ENCODE measurements around the gene DDOST. TPM values are rescaled to one million over a fixed set of nuclear protein-coding genes. Genes with fewer than 3 reads are reported as not detected.

The DDOST gene
- total RNA-seq, 2 experiments from 2014 or later, result 111 to 148 TPM

DNA sequence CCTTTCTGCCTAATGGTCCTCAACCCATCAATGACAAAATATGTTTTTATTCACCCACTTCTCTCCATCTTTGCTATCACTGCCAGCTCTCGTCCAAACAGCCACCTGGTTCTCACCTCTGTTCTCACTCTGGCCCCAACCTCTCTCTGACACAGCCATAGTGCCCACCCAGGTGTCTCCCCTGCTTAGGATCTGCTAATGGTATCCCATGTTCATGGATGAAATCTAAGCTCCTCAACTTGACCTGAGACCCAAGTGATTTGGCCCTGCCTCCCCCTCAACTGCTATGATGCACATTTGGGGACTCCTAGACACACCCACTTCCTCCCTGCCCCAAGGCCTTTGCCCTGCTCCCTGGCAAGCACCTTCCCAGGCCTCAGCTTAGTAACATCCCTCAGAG is 30.7 kb upstream of the DDOST start:
- Histone ChIP-seq H2AFZ (ENCODE audit: low read length) (no peak overlapping the region), H3K4me1 (ENCODE audit: insufficient read depth, low read length, poor library complexity, severe bottlenecking) (no peaks in the 10 kb centered on the region), H3K36me3 (ENCODE audit: insufficient read depth, low read length) (no peaks in the 10 kb centered on the region), H3K4me2 (ENCODE audit: low read length) (no peak overlapping the region), H3K9me3 (ENCODE audit: low read length) (no peaks in the 10 kb centered on the region), H3K79me2 (ENCODE audit: insufficient read depth, low read depth, low read length) (no peaks in the 10 kb centered on the region), H3K27ac (ENCODE audit: low read depth, low read length, poor library complexity, severe bottlenecking) (no peak overlapping the region), H3K4me3 (ENCODE audit: low read depth, low read length, poor library complexity, severe bottlenecking) (no peak overlapping the region), H3K9me2 (ENCODE audit: insufficient read depth, low read length) (no peaks in the 10 kb centered on the region), H4K20me1 (ENCODE audit: insufficient read depth, low read length) (no peaks in the 10 kb centered on the region)
- ChIA-PET POLR2A (no interaction called here), CTCF (ENCODE audit: unreplicated experiment) (no interaction called here)
- DNase-seq (ENCODE audit: low spot score), result no peak
- no TSS peak for BruUV-seq (replicated peaks)
- intact Hi-C loops (cut with micrococcal nuclease; ENCODE audit: unreplicated experiment), result loop anchor here (10.0 kb wide), 1 partner anchor 273 kb away; no protein-coding TSS in a partner anchor
- TF ChIP-seq EZH2phosphoT487 (IDR thresholded peaks at IDR 0.05; ENCODE audit: borderline replicate concordance, low read depth, low read length), result no peak
- TF ChIP-seq, protein P1, sequence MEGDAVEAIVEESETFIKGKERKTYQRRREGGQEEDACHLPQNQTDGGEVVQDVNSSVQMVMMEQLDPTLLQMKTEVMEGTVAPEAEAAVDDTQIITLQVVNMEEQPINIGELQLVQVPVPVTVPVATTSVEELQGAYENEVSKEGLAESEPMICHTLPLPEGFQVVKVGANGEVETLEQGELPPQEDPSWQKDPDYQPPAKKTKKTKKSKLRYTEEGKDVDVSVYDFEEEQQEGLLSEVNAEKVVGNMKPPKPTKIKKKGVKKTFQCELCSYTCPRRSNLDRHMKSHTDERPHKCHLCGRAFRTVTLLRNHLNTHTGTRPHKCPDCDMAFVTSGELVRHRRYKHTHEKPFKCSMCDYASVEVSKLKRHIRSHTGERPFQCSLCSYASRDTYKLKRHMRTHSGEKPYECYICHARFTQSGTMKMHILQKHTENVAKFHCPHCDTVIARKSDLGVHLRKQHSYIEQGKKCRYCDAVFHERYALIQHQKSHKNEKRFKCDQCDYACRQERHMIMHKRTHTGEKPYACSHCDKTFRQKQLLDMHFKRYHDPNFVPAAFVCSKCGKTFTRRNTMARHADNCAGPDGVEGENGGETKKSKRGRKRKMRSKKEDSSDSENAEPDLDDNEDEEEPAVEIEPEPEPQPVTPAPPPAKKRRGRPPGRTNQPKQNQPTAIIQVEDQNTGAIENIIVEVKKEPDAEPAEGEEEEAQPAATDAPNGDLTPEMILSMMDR (conservative IDR thresholded peaks at IDR 0.05; ENCODE audit: low read length), result no peak

DNA sequence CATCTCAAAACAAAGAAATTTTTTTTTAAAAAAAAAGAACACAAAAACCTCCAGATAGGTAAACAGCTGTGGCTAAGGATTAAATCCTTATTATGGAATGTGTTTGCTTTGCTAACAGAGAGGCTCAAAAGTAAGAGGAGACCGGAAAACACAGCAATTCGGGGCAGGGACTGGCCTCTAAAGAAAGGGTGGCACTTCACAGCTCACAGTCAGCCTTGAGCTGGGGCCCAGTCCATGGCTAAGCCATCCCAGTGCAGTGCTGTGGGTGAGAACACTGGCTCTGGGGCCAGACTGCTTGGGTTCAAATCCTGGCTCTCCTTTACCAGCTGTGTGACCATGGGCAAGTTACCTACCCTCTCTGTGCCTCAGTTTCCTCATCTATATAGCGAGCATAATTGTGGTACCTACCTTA is 28.5 kb upstream of the DDOST start:
- Histone ChIP-seq H3K9me2 (ENCODE audit: insufficient read depth, low read length) (no peaks in the 10 kb centered on the region), H4K20me1 (ENCODE audit: insufficient read depth, low read length) (no peaks in the 10 kb centered on the region), H3K36me3 (ENCODE audit: insufficient read depth, low read length) (no peaks in the 10 kb centered on the region), H3K79me2 (ENCODE audit: insufficient read depth, low read depth, low read length) (no peaks in the 10 kb centered on the region), H3K9me3 (ENCODE audit: low read length) (no peaks in the 10 kb centered on the region), H2AFZ (ENCODE audit: low read length) (no peak overlapping the region), H3K4me3 (ENCODE audit: low read depth, low read length, poor library complexity, severe bottlenecking) (no peak overlapping the region), H3K4me1 (ENCODE audit: insufficient read depth, low read length, poor library complexity, severe bottlenecking) (no peaks in the 10 kb centered on the region), H3K27ac (ENCODE audit: low read depth, low read length, poor library complexity, severe bottlenecking) (no peak overlapping the region), H3K4me2 (ENCODE audit: low read length) (no peak overlapping the region)
- TF ChIP-seq, protein P1 (conservative IDR thresholded peaks at IDR 0.05; ENCODE audit: low read length), result no peak
- TF ChIP-seq EZH2phosphoT487 (IDR thresholded peaks at IDR 0.05; ENCODE audit: borderline replicate concordance, low read depth, low read length), result no peak
- no TSS peak for BruUV-seq (replicated peaks)
- intact Hi-C loops (cut with micrococcal nuclease; ENCODE audit: unreplicated experiment), result loop anchor here (10.0 kb wide), 1 partner anchor 275 kb away; no protein-coding TSS in a partner anchor
- DNase-seq (ENCODE audit: low spot score), result no peak
- POLR2A ChIA-PET, result no interaction called here
- CTCF ChIA-PET (ENCODE audit: unreplicated experiment), result no interaction called here

DNA sequence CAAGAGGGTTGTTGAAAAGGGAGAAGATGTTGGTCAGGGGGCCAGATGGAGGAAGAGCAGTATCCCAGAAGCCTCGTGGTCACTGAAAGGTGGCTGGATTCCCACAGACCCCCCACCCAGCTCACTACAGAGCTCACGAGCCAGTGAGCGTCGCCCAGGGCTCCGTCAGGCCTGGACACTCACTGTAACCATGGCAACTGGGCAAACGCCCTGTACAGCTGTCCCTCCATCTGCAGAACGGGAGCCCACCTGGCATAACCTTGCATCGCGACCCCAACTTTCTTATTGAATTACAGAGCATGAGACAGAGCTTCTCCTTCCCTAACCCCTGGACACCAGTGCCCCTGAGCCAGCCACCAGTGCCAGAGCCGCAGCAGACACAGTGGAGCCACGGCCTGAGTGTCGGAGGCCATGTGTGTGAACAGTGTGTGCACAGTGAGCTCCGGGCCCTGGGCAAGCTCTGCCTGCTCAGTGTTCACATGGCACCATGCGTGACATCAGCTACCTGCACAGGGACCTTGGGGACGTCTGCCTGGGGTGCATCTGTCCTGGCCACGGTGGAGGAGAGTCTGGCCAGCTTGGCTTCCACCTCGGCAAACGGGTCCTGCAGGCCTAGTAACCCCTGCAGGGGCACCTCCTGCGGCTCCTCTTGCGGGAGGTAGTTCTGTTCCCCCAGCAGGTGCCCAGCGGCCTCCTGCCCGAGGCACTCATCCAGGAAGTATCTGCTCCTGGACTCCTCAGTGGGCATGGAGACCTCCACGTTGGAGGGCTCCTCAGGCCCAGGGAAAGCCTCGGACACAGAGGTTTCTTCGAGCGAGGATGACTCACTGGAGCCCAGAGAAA is 25.9 kb upstream of the DDOST start:
- H3K36me3 ChIP-seq (ENCODE audit: insufficient read depth, low read length), result no peaks in the 10 kb centered on the region
- BruUV-seq (replicated peaks), result no TSS peak
- H4K20me1 ChIP-seq (ENCODE audit: insufficient read depth, low read length), result no peaks in the 10 kb centered on the region
- intact Hi-C loops (cut with micrococcal nuclease; ENCODE audit: unreplicated experiment), result no loop called here
- no peak for DNase-seq (ENCODE audit: low spot score)
- ChIA-PET CTCF (ENCODE audit: unreplicated experiment) (interaction anchor here (0.9 kb wide), 1 partner anchor 8 kb away, joined by 3 read pairs; no protein-coding TSS in a partner anchor), POLR2A (no interaction called here)
- H2AFZ ChIP-seq (ENCODE audit: low read length), result no peak overlapping the region
- H3K4me2 ChIP-seq (ENCODE audit: low read length), result no peak overlapping the region
- no peak overlapping the region for H3K27ac ChIP-seq (ENCODE audit: low read depth, low read length, poor library complexity, severe bottlenecking)
- no peaks in the 10 kb centered on the region for H3K79me2 ChIP-seq (ENCODE audit: insufficient read depth, low read depth, low read length)
- H3K4me1 ChIP-seq (ENCODE audit: insufficient read depth, low read length, poor library complexity, severe bottlenecking), result peaks cover 12% of the 10 kb centered on the region
- no peaks in the 10 kb centered on the region for H3K9me2 ChIP-seq (ENCODE audit: insufficient read depth, low read length)
- no peak overlapping the region for H3K4me3 ChIP-seq (ENCODE audit: low read depth, low read length, poor library complexity, severe bottlenecking)
- no peak for TF ChIP-seq EZH2phosphoT487 (IDR thresholded peaks at IDR 0.05; ENCODE audit: borderline replicate concordance, low read depth, low read length)
- TF ChIP-seq, protein P1 (conservative IDR thresholded peaks at IDR 0.05; ENCODE audit: low read length), result no peak
- no peaks in the 10 kb centered on the region for H3K9me3 ChIP-seq (ENCODE audit: low read length)

Data from OCI-LY7 (cell line).